ENCODE results near the gene ATP9A. TPM values are rescaled to one million over a fixed set of nuclear protein-coding genes. Genes with fewer than 3 reads are reported as not detected.
A peak's percentile ranks its signal among the peaks of the same experiment; 100 is the strongest.

ATP9A gene
- polyA plus RNA-seq, 1 of the 3 experiments (the other 2 are of a cell fraction): 11.0 TPM

GRCh38 chr20:51560550-51561307, 207.5 kb downstream of the ATP9A start:
- DNase-seq: no peak

GRCh38 chr20:51560042-51560441, 208.1 kb downstream of the ATP9A start:
- DNase-seq: no peak
- ChIA-PET CTCF (interaction anchor here (0.6 to 1.5 kb wide), 2 partner anchors 187 to 188 kb away, joined by 5 to 6 read pairs; no protein-coding TSS in a partner anchor), POLR2A (no interaction called here)
- H3K9me2 ChIP-seq: no peaks in the 10 kb centered on the region
- H3K4me3 ChIP-seq (ENCODE audit: low read depth in 2 of 2, low read length in 1 of 2): no peak overlapping the region; a peak in 1 of 4 replicates
- no peaks in the 10 kb centered on the region for H3K36me3 ChIP-seq (replicated peaks in 1 of 2; ENCODE audit: control insufficient read depth in 1 of 2, insufficient read depth in 2 of 2, low read length in 1 of 2)
- H3K9me3 ChIP-seq: no peaks in the 10 kb centered on the region
- H3K27ac ChIP-seq (ENCODE audit: low read depth in 2 of 2, low read length in 1 of 2): no peak overlapping the region
- peaks cover 20% of the 10 kb centered on the region for H3F3A ChIP-seq (replicated peaks; ENCODE audit: insufficient read depth)
- H3K4me2 ChIP-seq: peak overlapping the region; percentile 98
- H2AFZ ChIP-seq (ENCODE audit: low read depth): no peak overlapping the region
- no peak for TF ChIP-seq NFIC (IDR thresholded peaks at IDR 0.05; ENCODE audit: borderline replicate concordance)
- TF ChIP-seq YY1 (IDR thresholded peaks at IDR 0.05; ENCODE audit: low read depth): no peak
- TF ChIP-seq IRF3 (IDR thresholded peaks at IDR 0.05; ENCODE audit: low read depth, low read length): no peak
- TF ChIP-seq TEAD4 (IDR thresholded peaks at IDR 0.05; ENCODE audit: borderline replicate concordance, insufficient read depth): no peak
- no peak for TF ChIP-seq RCOR1 (IDR thresholded peaks at IDR 0.05; ENCODE audit: low read length)
- no peak for TF ChIP-seq ZBTB33 (IDR thresholded peaks at IDR 0.05; ENCODE audit: borderline replicate concordance, low read depth)
- no peak for TF ChIP-seq CHD2 (IDR thresholded peaks at IDR 0.05; ENCODE audit: low read length, partially characterized antibody)
- TF ChIP-seq USF2 (IDR thresholded peaks at IDR 0.05; ENCODE audit: borderline replicate concordance, low read depth, low read length): no peak
- no peak for TF ChIP-seq CTCF (IDR thresholded peaks at IDR 0.05)
- TF ChIP-seq FOXM1 (IDR thresholded peaks at IDR 0.05; ENCODE audit: low read depth): no peak
- no peak for TF ChIP-seq NRF1 (IDR thresholded peaks at IDR 0.05; ENCODE audit: low read depth, low read length)
- 30% methylated on average over 1 of the region's 1 CpG for WGBS (ENCODE audit: low lambda C conversion rate)
- H3K4me1 ChIP-seq (ENCODE audit: control insufficient read depth in 1 of 2, insufficient read depth in 2 of 2, low read depth in 1 of 2, low read length in 1 of 2): peaks cover 13 to 29% of the 10 kb centered on the region in 2 experiments
- H3K27me3 ChIP-seq (ENCODE audit: insufficient read depth): no peaks in the 10 kb centered on the region
- H3K9ac ChIP-seq: peak overlapping the region; percentile 98; the same call in 1 of the 2 replicates
- H4K20me1 ChIP-seq (ENCODE audit: insufficient read depth): peaks cover 14% of the 10 kb centered on the region; the same call in 1 of the 2 replicates
- peaks cover 17% of the 10 kb centered on the region for H3K79me2 ChIP-seq (ENCODE audit: insufficient read depth)

More at GRCh38 chr20:51560550-51561307, 207.5 kb downstream of the ATP9A start:
- no peaks in the 10 kb centered on the region for H3K27me3 ChIP-seq (ENCODE audit: insufficient read depth)
- ChIA-PET CTCF (interaction anchor here (0.6 to 1.5 kb wide), 2 partner anchors 188 to 189 kb away, joined by 5 to 6 read pairs; no protein-coding TSS in a partner anchor), POLR2A (no interaction called here)
- H2AFZ ChIP-seq (ENCODE audit: low read depth): no peak overlapping the region; the same call in 1 of the 2 replicates
- 19% methylated on average over 16 of the region's 16 CpGs for WGBS (ENCODE audit: low lambda C conversion rate)
- no peaks in the 10 kb centered on the region for H3K36me3 ChIP-seq (replicated peaks in 1 of 2; ENCODE audit: control insufficient read depth in 1 of 2, insufficient read depth in 2 of 2, low read length in 1 of 2)
- H3K4me3 ChIP-seq (ENCODE audit: low read depth in 2 of 2, low read length in 1 of 2): peak overlapping the region; percentile 32 to 67
- H3K4me2 ChIP-seq: peak overlapping the region; percentile 98
- H3K9me3 ChIP-seq: no peaks in the 10 kb centered on the region
- peak overlapping the region; percentile 98 for H3K9ac ChIP-seq
- TF ChIP-seq TCF12 (IDR thresholded peaks at IDR 0.05): peak; percentile 56; the same call in 1 of the 2 replicates
- TF ChIP-seq JUND (IDR thresholded peaks at IDR 0.05): no peak
- TF ChIP-seq PBX3 (IDR thresholded peaks at IDR 0.05): peak; percentile 35; the same call in 1 of the 2 replicates
- peaks cover 14% of the 10 kb centered on the region; the same call in 1 of the 2 replicates for H4K20me1 ChIP-seq (ENCODE audit: insufficient read depth)
- peaks cover 26% of the 10 kb centered on the region for H3F3A ChIP-seq (replicated peaks; ENCODE audit: insufficient read depth)
- peaks cover 13 to 29% of the 10 kb centered on the region in 2 experiments for H3K4me1 ChIP-seq (ENCODE audit: control insufficient read depth in 1 of 2, insufficient read depth in 2 of 2, low read depth in 1 of 2, low read length in 1 of 2)
- peak overlapping the region in 1 of 2 experiments; percentile 99; a peak in 2 of 4 replicates for H3K27ac ChIP-seq (ENCODE audit: low read depth in 2 of 2, low read length in 1 of 2)
- no peaks in the 10 kb centered on the region for H3K9me2 ChIP-seq
- peaks cover 17% of the 10 kb centered on the region for H3K79me2 ChIP-seq (ENCODE audit: insufficient read depth)
